AG04450 (cell line): ENCODE measurements around the gene CHRND. TPM values are rescaled to one million over a fixed set of nuclear protein-coding genes. Genes with fewer than 3 reads are reported as not detected.

Source experiments
- CTCF ChIA-PET: fragments of 300-600, 350-600 bp; formaldehyde crosslinking; extraction: SDS; loops from one replicate; lab custom pipeline; 2022; ENCODE audit warnings: antibody characterized with exemption, inconsistent platforms; lab: Charles Lee
- POLR2A ChIA-PET: fragments of 350-600 bp; formaldehyde crosslinking; extraction: SDS; loops from one replicate; lab custom pipeline; 2021; ENCODE audit warnings: antibody characterized with exemption, inconsistent platforms; lab: Yijun Ruan, JAX
- DNase-seq: peaks from one replicate; pipeline ENCODE4 v3.0.0-alpha.2; 2011; ENCODE audit warnings: low read depth, low spot score
- H3K27ac ChIP-seq: one replicate; pipeline ENCODE4 v1.5.1; 2012; ENCODE audit warnings: low read depth, low read length, control low read depth
- H3K27me3 ChIP-seq: one replicate; pipeline ENCODE4 v1.6.0; 2012; ENCODE audit warnings: low read length; ENCODE audit not compliant: control insufficient read depth, insufficient read depth
- H3K4me3 ChIP-seq: 2 replicates; pipeline ENCODE4 v1.5.1; 2011; ENCODE audit warnings: mild to moderate bottlenecking, low read depth, low read length, control low read depth
- H3K9me3 ChIP-seq: 2 replicates; pipeline ENCODE4 v1.5.1; 2012; ENCODE audit warnings: low read length; ENCODE audit not compliant: control insufficient read depth, insufficient read depth
- CTCF ChIP-seq: IDR thresholded peaks from 2 replicates; pipeline ENCODE4 v1.5.1; 2011; ENCODE audit warnings: low read depth, low read length, control low read depth, inconsistent platforms
- polyA plus RNA-seq: library from polyadenylated mRNA; depleted of rRNA; stranded (reverse); fragments of >200 nt; gene quantifications from 2 replicates; pipeline ENCODE4 v1.2.3, GENCODE V29; 2011

Gene CHRND
- polyA plus RNA-seq, 1 experiment, result not detected

DNA sequence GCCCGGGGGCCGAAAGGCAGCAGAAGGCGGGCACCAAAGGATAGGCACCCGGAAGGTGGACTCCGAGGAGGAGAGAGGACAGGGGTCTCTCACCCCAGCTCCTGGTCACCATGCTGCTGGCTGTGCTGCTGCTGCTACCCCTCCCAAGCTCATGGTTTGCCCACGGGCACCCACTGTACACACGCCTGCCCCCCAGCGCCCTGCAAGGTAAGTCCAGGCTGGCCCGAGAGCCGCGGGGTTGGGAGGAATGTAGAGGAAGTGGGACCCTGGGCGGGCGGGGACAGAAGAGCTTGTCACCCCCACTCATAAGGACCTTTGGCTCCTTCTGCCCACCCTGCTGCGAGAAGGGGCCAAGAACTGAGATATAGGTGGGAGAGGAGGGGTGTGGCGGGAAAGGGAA, 5.5 kb upstream of the CHRND start:
- ChIA-PET CTCF (interaction anchor here (1.5 to 2.9 kb wide), 3 partner anchors 18 to 620 kb away, joined by 4 to 12 read pairs (median 9); no protein-coding TSS in a partner anchor), POLR2A (no interaction called here)
- no peak overlapping the region for H3K4me3 ChIP-seq
- H3K27me3 ChIP-seq, result peaks cover 56% of the 10 kb centered on the region
- TF ChIP-seq CTCF, result no peak
- no peak for DNase-seq
- no peak overlapping the region for H3K27ac ChIP-seq
- H3K9me3 ChIP-seq, result no peaks in the 10 kb centered on the region

DNA sequence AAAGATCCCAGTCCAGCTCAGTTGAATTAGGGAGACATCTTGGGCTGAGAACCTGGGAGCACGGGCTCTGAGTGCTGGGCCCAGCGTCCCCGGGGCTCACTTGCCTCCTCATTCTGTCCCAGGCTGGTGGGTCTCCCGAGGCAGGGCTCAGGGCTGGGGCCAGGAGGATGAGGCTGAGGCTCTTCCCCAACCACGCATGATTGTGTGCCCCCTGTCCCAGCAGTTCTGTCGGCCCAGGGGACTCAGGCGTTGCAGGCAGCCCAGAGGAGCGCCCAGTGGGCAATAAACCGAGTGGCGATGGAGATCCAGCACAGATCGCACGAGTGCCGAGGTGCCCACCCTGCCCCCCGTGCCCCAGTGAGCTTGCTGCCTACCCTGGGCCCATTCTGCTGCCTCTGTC, 4.9 kb upstream of the CHRND start:
- ChIA-PET POLR2A (no interaction called here), CTCF (interaction anchor here (0.8 to 2.9 kb wide), 4 partner anchors 10 to 621 kb away, joined by 4 to 12 read pairs (median 8); no protein-coding TSS in a partner anchor)
- H3K4me3 ChIP-seq, result no peak overlapping the region
- no peaks in the 10 kb centered on the region for H3K9me3 ChIP-seq
- H3K27ac ChIP-seq, result no peak overlapping the region
- no peak for TF ChIP-seq CTCF
- no peak for DNase-seq
- H3K27me3 ChIP-seq, result peaks cover 59% of the 10 kb centered on the region

GRCh38 chr2:232521959-232522622, 3.9 kb upstream of the CHRND start:
- Histone ChIP-seq H3K4me3 (no peak overlapping the region), H3K9me3 (no peaks in the 10 kb centered on the region), H3K27ac (no peak overlapping the region), H3K27me3 (peaks cover 59% of the 10 kb centered on the region)
- ChIA-PET POLR2A (no interaction called here), CTCF (interaction anchor here (0.8 to 2.9 kb wide), 9 partner anchors 10 to 622 kb away, joined by 3 to 12 read pairs (median 4); partner anchors contain the start of gene ALPI)
- peak; percentile 50 for TF ChIP-seq CTCF
- DNase-seq, result no peak

DNA sequence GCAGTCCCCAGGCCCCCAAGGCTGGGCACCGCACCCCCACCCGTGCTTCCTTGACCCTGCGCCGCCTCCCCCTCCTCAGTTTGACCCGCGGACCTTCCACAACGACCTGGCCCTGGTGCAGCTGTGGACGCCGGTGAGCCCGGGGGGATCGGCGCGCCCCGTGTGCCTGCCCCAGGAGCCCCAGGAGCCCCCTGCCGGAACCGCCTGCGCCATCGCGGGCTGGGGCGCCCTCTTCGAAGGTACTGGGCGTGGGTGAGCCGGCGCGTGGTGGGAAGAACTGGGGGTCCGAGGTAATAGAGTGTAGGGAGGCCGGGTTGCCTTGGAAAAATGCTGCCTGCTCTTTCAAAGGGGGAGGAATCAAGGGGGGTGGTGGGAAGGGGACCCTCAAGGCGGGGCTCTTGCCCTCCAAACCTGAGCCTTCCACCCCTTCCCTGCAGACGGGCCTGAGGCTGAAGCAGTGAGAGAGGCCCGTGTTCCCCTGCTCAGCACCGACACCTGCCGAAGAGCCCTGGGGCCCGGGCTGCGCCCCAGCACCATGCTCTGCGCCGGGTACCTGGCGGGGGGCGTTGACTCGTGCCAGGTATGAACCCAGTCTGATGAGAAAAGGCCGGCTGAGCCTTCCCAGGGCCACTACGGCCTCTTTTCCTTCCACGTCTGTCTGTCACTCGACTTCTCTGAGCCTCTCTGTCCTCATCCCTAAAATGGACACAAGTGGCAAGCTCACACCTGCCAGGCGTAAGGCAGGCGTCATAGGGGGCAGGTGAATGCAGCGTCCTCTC, 3.1 kb upstream of the CHRND start:
- TF ChIP-seq CTCF, result no peak
- Histone ChIP-seq H3K27ac (no peak overlapping the region), H3K27me3 (peaks cover 59% of the 10 kb centered on the region), H3K4me3 (no peak overlapping the region), H3K9me3 (no peaks in the 10 kb centered on the region)
- POLR2A ChIA-PET, result no interaction called here
- CTCF ChIA-PET, result interaction anchor here (0.9 to 1.3 kb wide), 5 partner anchors 9 to 621 kb away, joined by 3 to 4 read pairs (median 3); partner anchors contain the start of gene ALPI
- DNase-seq, result no peak

DNA sequence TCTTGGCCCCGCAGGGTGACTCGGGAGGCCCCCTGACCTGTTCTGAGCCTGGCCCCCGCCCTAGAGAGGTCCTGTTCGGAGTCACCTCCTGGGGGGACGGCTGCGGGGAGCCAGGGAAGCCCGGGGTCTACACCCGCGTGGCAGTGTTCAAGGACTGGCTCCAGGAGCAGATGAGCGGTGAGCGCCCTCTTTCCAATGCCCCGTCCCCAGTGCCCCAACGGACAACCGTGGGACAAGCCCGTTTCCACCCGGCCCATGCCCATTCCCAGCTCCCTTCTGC, 2.6 kb upstream of the CHRND start:
- no peak overlapping the region for H3K4me3 ChIP-seq
- no peak overlapping the region for H3K27ac ChIP-seq
- no peak for DNase-seq
- no peak for TF ChIP-seq CTCF
- CTCF ChIA-PET, result interaction anchor here (1.5 kb wide), 1 partner anchor 79 kb away, joined by 4 read pairs; no protein-coding TSS in a partner anchor
- POLR2A ChIA-PET, result no interaction called here
- H3K9me3 ChIP-seq, result no peaks in the 10 kb centered on the region
- peaks cover 59% of the 10 kb centered on the region for H3K27me3 ChIP-seq
